Measurements from ENCODE around the gene GORASP1.
A peak's percentile ranks its signal among the peaks of the same experiment; 100 is the strongest.

GORASP1 gene

GRCh38 chr3:39102504-39103323 is 4.7 kb downstream of the GORASP1 start:
- DNase-seq (ENCODE audit: low spot score) = no peak

DNA sequence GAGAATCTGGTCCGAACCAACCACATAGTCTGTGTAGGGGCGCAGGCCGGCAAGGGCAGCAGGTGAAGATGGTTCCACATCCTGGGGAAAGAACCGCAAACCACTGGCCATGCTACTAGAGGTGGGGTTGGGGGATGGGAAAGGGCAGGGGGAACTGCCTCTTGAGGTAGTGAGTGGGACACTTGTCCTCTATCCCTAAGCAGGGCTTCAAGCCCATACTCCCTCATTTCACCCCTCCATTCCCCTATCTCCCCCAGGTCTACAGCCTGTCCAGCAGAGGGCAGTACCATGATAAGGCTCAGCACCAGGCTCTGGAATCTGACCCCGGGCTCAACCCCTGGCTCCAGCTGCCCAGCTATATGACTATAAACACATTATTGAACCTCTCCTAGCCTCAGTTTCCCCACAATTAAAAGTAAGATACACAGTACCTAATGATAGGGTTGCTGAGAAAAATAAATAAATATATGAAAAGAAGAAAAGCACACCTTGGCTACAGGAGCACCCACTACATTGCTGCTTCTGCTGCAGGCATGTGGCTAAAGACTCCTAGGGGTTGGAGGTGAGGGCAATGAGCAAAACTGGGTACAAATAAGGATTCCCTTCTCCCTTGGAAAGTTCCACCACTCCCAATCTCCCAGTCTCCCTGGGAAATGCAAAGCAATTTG is 6.3 kb downstream of the GORASP1 start:
- peak; percentile 79 for DNase-seq (ENCODE audit: low spot score)

DNA sequence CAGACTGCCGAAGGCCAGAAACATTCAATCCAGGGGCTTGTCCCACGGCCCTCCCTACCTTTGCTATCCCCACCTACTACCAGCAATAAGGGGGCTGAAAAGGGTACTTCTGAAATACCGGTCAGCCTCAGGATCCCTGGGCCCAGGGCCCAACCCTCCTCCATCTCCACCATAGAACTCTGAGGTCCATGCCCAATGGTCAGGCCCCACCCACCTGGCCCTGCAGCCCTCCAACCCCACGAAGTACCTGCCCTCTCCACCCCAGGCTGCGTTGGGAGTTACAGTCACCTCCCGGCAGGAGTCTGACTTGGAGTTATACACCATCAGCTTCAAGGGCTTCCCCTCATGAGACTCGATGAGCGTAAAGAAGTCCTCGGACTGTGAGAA is 6.9 kb downstream of the GORASP1 start:
- no peak for DNase-seq (ENCODE audit: low spot score)

- DNase-seq (ENCODE audit: low spot score) = no peak
These were observed 7.5 kb downstream of the GORASP1 start for GRCh38 chr3:39099738-39100499.

- DNase-seq (ENCODE audit: low spot score) = no peak
These were observed 8.2 kb downstream of the GORASP1 start for GRCh38 chr3:39099242-39099641.

DNA sequence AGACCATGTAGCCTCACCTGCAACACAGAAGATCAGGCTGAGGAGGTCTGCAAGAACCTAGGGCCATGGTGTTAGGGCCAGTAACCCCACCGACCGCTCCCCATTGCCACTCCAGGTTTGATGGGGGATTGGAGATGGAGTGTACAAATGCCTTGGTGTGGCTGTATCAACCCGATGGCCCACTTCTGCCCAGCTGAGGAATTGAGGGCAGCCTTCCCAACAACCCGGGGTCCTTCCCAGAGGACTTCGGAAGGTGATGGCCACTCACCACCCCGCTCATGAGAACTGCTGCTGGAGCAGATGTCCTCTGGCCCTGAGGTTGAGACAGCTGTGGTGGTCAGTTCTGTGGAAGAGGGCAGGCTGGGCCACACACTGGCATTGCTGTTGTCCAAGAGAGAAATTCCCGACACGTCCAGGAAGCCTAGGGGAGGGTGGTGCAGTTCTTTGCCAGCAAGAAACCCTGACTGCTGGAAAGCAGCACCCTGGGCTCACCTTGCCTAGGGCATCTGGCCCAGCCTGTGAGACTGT is 8.9 kb downstream of the GORASP1 start:
- no peak for DNase-seq (ENCODE audit: low spot score)

- DNase-seq (ENCODE audit: low spot score) = no peak
These were observed 9.5 kb downstream of the GORASP1 start for GRCh38 chr3:39097716-39098472.

DNA sequence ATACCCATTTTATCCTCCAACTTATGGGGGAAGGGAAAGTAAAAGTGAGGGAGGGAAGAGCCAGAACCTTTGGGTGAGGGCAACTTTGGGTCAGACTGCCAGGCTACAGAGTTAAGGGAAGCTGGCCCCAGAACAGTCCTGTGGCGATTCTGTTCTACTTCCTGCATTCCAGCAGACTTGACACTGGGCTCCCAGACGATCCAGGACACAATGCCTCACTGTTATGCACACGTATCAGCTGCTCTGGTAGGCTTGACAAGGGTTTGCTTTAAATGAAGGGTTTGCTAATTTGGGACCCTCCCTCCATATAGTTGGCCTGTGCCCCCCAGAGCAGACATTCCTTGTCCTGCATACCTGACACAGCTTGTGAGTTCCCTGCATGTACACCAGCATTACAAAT is 10.7 kb downstream of the GORASP1 start:
- DNase-seq (ENCODE audit: low spot score) = no peak

GRCh38 chr3:39095778-39096177 is 11.6 kb downstream of the GORASP1 start:
- DNase-seq (ENCODE audit: low spot score) = no peak

DNA sequence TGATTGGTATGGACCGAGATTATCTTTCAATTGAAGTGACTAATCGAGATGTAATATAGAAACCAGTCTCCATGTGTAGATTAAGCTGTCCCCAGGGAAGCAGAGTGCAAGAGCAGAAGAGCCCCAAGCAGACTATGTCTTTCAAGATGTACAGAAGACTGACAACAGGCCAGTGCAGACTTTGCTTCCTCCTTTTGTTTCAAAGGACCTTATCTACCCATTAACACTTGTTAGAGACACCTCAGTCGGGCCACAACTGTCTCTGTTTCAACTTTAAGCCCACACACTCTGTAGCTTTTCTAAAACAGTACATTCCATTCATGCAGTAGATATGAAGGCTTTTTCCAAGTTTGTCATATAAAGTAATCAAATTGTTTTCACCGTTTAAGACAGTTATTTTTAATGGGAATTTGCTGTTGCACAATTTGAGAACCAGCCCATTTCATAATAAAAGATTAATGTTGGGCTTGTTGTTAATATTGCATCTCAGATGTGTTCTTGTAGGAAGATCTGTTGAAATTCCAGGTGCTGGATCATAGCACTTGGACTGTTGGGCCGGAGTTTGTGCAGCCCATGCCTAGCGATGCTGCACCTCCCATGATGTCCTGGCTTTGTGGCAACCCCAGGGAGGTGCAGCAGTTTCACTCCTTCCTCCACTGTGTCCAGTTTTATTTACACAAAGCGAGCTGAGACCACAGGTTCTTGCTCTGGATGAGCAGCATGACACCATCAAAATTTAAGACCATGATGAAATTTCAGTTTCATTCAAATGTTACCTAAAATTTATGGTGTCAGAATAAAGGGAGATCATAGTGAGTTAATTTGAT is 12.4 kb downstream of the GORASP1 start:
- DNase-seq (ENCODE audit: low spot score) = no peak

DNA sequence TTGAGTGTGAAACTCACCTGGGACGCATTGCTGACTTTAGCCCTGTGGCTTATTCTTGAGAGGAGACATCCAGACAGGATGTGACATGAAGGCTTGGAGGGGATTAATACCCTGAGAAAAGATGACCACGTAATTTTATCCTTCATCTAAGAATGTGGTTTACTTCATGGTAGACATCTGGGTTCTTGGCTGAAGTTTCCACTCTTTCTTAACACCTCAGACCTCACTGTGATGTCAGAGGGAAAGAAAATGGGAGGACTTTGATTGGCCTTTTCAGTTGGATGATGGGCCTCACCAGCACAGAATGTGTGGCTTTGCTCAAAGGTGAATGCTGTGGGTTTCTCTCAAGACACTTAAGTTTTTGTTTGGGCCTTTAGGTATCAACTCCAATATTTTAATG is 16.5 kb downstream of the GORASP1 start:
- no peak for DNase-seq (ENCODE audit: low spot score)

DNA sequence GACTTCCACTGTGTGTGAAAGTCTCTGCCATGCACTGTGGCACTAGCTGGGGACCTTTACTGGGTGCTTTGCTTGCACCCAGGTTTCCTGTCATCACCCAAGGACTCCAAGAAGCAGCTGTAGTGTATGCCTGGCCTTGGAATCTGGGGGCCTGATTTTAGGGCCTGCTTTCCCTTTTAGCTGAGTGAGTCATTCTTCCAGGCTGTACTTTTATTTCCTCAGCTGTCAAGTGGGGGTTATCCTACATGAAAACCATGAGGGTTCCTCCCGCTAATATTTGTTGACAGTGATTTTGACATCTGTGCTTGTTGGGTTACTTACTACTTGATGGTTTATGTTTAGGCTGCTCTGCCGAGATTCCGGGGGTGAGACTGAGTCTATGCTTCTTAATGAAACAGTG is 18.5 kb downstream of the GORASP1 start:
- DNase-seq (ENCODE audit: low spot score) = no peak

GRCh38 chr3:39088456-39088855 is 19.0 kb downstream of the GORASP1 start:
- no peak for DNase-seq (ENCODE audit: low spot score)

- peak; percentile 75 for DNase-seq (ENCODE audit: low spot score)
These were observed 21.3 kb downstream of the GORASP1 start for GRCh38 chr3:39086144-39086543.

DNA sequence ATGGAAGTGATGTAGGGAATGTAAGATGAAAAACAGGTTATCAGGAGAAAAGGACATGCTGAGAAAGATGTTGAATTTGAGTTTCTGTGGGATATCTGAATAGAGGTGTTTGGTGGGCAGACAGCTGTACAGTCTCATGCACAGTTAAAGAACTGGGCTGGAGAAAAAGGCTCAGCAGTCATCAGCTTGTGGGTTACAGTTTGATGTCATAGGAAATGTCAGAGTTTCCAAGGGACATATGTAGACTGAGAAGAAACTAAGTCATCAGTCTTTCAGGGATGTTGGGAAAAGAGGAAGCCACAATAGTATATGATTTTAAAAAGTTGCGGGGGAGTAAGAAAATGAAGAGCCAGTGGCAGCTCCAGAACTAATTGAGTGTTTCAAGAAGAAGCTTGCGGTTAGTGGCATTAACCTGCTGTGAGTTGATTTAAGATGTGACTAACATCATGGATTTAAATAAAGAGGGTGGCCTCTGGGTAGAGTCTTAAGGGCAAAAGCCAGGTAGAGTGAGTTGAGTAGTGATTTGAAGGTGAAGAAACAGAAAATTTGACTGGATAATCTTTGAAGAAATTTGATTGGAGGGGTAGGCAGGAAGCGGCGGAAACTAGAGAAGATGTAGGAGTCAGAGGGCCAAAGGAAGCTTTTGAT is 24.6 kb downstream of the GORASP1 start:
- no peak for DNase-seq (ENCODE audit: low spot score)

DNA sequence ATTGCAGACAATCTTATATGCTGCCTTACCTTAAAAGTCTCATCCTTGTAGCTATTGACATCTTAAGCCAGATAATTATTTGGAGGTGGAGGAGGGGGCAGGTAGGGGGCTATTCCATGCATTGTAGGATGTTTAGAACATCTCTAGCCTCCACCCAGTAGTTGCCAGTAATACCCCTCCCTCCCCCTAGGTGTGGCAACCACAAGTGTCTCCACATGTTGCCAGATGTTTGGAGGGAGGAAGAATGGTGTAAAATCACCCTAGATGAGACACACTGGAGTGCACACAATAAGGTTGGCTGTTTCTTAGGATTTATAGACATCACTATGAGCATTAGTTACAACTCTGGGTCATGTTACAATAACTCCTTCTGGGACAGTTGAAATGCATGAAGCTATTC is 27.4 kb downstream of the GORASP1 start:
- no peak for DNase-seq (ENCODE audit: low spot score)

DNA sequence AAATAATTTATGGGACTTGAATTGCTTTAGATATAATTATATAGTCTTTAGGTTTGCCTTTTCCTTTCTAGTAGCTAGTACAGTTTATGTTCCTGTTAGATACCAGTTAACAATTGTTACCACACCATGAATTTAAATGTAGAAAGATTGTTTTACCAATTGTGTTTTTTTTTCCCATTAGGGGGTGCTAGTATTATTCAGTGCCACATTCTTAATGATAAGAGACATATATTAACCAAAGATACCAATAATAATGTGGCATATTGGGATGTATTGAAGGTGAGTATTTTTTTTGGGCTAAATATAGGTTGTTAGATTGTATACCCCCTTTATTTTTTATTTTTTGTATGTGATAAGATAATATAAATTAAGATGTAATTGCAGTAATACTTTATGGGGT is 27.9 kb downstream of the GORASP1 start:
- DNase-seq (ENCODE audit: low spot score) = no peak

DNA sequence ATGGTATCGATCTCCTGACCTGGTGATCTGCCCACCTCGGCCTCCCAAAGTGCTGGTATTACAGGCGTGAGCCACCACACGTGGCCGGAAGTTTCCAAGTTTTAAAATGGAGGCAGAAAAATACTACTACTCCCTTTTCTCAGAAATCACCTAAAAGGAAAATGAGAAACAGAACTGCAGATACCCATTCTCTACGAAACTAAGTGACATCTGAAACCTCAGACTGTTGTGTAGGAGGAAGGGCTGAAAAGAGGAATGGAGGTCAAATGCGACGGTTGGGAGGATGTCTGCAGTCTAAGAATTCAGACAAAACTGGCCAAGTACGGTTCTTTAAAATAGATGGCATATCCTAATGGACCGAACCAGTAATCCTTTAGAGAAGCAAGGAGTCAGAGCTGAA is 31.5 kb downstream of the GORASP1 start:
- DNase-seq (ENCODE audit: low spot score) = no peak

DNA sequence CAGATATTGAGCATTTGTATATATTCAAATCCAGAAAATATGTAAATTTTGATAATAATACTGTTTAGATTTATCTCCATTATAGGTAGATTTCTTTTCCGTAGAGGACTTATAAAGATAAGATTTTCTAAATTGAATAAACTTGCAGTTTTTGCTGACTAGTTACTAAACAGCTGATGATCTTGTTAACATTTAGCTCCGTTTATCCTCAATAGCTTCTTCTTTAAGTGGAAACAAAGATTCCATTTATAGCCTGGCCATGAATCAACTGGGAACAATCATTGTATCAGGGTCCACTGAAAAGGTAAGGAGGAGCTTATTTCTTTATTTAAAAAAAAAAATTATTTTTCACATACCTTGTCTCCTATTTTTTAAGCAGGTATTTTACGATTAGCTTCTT is 38.9 kb downstream of the GORASP1 start:
- DNase-seq (ENCODE audit: low spot score) = no peak

DNA sequence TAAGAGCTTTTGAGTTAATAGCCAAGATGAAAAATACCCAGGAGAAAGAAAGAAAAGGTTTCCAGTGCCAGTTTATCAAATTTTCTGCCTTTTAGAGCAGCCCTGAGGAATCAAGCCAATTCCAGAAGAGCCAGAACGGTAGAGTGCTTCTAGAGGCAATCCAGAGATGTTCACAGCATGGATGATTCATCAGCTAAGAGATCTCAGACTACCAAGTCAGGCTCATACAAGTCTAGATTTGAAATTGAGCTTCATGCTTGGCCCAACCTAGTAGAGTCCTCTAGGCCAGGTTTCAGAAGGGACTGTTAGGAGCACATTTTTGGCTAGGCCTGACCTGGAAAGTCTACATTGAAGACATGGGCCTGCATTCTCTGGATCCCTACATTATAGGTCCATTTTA is 40.1 kb downstream of the GORASP1 start:
- DNase-seq (ENCODE audit: low spot score) = no peak

DNA sequence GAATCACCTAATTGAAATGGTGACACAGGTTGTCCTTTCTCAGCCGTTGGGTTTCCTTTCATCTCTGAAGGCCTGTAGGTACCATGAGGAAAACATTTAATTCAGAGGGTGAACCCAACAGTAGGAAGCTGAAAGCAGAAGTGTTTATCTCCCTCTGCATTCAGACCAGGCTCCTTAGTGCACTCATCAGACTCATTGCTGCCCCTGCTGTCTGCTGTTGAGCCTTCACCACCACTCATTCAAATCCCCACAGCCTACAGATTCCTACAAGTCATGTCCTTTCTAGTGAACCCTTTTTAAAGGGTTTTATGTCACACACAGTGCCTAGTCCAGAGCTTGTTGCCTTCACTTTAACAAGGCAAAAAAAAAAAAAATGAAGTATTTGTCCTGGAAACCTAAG is 42.2 kb downstream of the GORASP1 start:
- DNase-seq (ENCODE audit: low spot score) = peak; percentile 73

Measured in germinal center (tissue), 1 donor.